GM12878 (cell line): ENCODE data around the gene CHST2. TPM values are rescaled to one million over a fixed set of nuclear protein-coding genes. Genes with fewer than 3 reads are reported as not detected.

Experiments used
- ATAC-seq: fragments of 200-7000 bp; cut with Tn5 transposase; 3 replicates; pipeline ENCODE4 v1.9.1; 2020; ENCODE audit warnings: mild to moderate bottlenecking, moderate library complexity
- BruUV-seq: library from RNA; stranded (reverse); fragments of 400-500 nt; replicated peaks from 2 replicates; lab custom pipeline; 2021; lab: Mats Ljungman, UMichigan
- CTCF ChIA-PET: fragments of 300-600 bp; sonication (Branson Sonifier 250); formaldehyde crosslinking; extraction: SDS; loops from one replicate; lab custom pipeline; 2021; ENCODE audit warnings: inconsistent platforms; lab: Yijun Ruan, JAX
- POLR2A ChIA-PET: fragments of 350-600 bp; formaldehyde crosslinking; extraction: SDS; loops from one replicate; lab custom pipeline; 2021; ENCODE audit warnings: inconsistent platforms; lab: Charles Lee
- RAD21 ChIA-PET: fragments of 300-600 bp; sonication (Branson Sonifier 250); formaldehyde crosslinking; loops from one replicate; lab custom pipeline; 2023; ENCODE audit warnings: antibody characterized with exemption; ENCODE audit not compliant: unreplicated experiment; lab: Charles Lee
- SMC1A ChIA-PET: fragments of 300-600 bp; sonication (Branson Sonifier 250); formaldehyde crosslinking; loops from one replicate; lab custom pipeline; 2023; ENCODE audit not compliant: unreplicated experiment, uncharacterized antibody; lab: Charles Lee
- DNase-seq: peaks from one replicate; pipeline ENCODE4 v3.0.0-alpha.2; 2011; ENCODE audit warnings: low read depth, low spot score
- FAIRE-seq: peaks from 3 replicates; lab custom pipeline; 2011; peaks lifted over from hg19 to GRCh38; lab: Jason Lieb, UNC
- H2AFZ ChIP-seq: 2 replicates; pipeline ENCODE4 v1.6.0; 2011; ENCODE audit warnings: low read depth, low read length, control low read depth; ENCODE audit not compliant: control insufficient read depth
- H3K27ac ChIP-seq: 2 replicates; pipeline ENCODE4 v1.5.1; 2011; ENCODE audit warnings: control low read depth; ENCODE audit not compliant: control insufficient read depth, insufficient read depth
- H3K27me3 ChIP-seq, 2 experiments: replicated peaks in 1 of 2; 2 replicates each; pipeline versions ENCODE4 v1.6.0 to v1.6.1; 2011; ENCODE audit warnings: low read length in 1 of 2; ENCODE audit not compliant: control insufficient read depth in 2 of 2, insufficient read depth in 2 of 2
- H3K36me3 ChIP-seq, 2 experiments: 2 replicates each; pipeline ENCODE4 v1.5.1; 2011; ENCODE audit warnings: low read length in 1 of 2; ENCODE audit not compliant: control insufficient read depth in 2 of 2, insufficient read depth in 2 of 2
- H3K4me1 ChIP-seq: 2 replicates; pipeline ENCODE4 v1.6.1; 2011; ENCODE audit warnings: mild to moderate bottlenecking, low read length, moderate library complexity, mixed read lengths; ENCODE audit not compliant: control insufficient read depth, insufficient read depth
- H3K4me2 ChIP-seq: 2 replicates; pipeline ENCODE4 v1.6.0; 2011; ENCODE audit warnings: control low read depth; ENCODE audit not compliant: control insufficient read depth, insufficient read depth
- H3K4me3 ChIP-seq: fragments of 200-600 bp; sonication (generic); 2 replicates; pipeline ENCODE4 v1.5.1; 2016
- H3K79me2 ChIP-seq: 2 replicates; pipeline ENCODE4 v1.6.0; 2011; ENCODE audit warnings: low read length; ENCODE audit not compliant: control insufficient read depth, insufficient read depth
- H3K9ac ChIP-seq: 2 replicates; pipeline ENCODE4 v1.8.0; 2011; ENCODE audit warnings: low read length, control low read depth, mixed read lengths; ENCODE audit not compliant: control insufficient read depth, insufficient read depth
- H3K9me3 ChIP-seq: replicated peaks from 3 replicates; pipeline ENCODE4 v1.5.1; 2011; ENCODE audit warnings: mild to moderate bottlenecking, low read length; ENCODE audit not compliant: control insufficient read depth, insufficient read depth
- H4K20me1 ChIP-seq: 2 replicates; pipeline ENCODE4 v1.6.0; 2011; ENCODE audit not compliant: control insufficient read depth, insufficient read depth
- ESRRA ChIP-seq: IDR thresholded peaks from 2 replicates; pipeline ENCODE4 v1.6.1; 2012; ENCODE audit warnings: mild to moderate bottlenecking, low read length, improper control_type of control experiment
- EZH2 ChIP-seq: IDR thresholded peaks from 2 replicates; pipeline ENCODE4 v1.6.1; 2012; ENCODE audit warnings: low read depth, mild to moderate bottlenecking, control low read depth, inconsistent platforms, low read length, borderline replicate concordance; ENCODE audit not compliant: control insufficient read depth
- IRF4 ChIP-seq: IDR thresholded peaks from 2 replicates; pipeline ENCODE4 v1.6.1; 2011; ENCODE audit warnings: low read depth, low read length
- MLLT1 ChIP-seq: fragments of 450-650 bp; IDR thresholded peaks from 2 replicates; pipeline ENCODE4 v1.6.1; 2016; ENCODE audit warnings: mild to moderate bottlenecking
- NFIC ChIP-seq: IDR thresholded peaks from 2 replicates; pipeline ENCODE4 v1.6.1; 2012; ENCODE audit warnings: low read depth, mild to moderate bottlenecking, inconsistent platforms, low read length, moderate library complexity
- RUNX3 ChIP-seq: IDR thresholded peaks from 2 replicates; pipeline ENCODE4 v1.6.1; 2012; ENCODE audit warnings: low read length, inconsistent platforms
- SP1 ChIP-seq: IDR thresholded peaks from one replicate; pipeline ENCODE4 v1.6.1; 2011; ENCODE audit warnings: low read depth, low read length
- TAF1 ChIP-seq: IDR thresholded peaks from 2 replicates; pipeline ENCODE4 v1.6.1; 2011; ENCODE audit warnings: mild to moderate bottlenecking, low read depth, low read length, borderline replicate concordance
- WRNIP1 ChIP-seq: IDR thresholded peaks from 2 replicates; pipeline ENCODE4 v1.6.1; 2011; ENCODE audit warnings: low read depth, low read length, improper control_type of control experiment, borderline replicate concordance
- ZNF687 ChIP-seq: fragments of 450-650 bp; IDR thresholded peaks from 2 replicates; pipeline ENCODE4 v1.6.1; 2017; ENCODE audit warnings: mild to moderate bottlenecking, moderate library complexity
- WGBS: methylation state at CpG from one replicate; pipeline ENCODE4 v1.1.6; 2016; ENCODE audit warnings: low lambda C conversion rate; ENCODE audit not compliant: insufficient replicate concordance, insufficient coverage; ENCODE audit errors: missing lambda C conversion rate; 5-methylcytosine and 5-hydroxymethylcytosine counted together
- in situ Hi-C: fragments of 300-500 bp; cut with MboI; formaldehyde crosslinking; loops from 9 replicates; pipeline ENCODE4 v1.14.3; 2018; ENCODE audit warnings: mixed read lengths
- intact Hi-C: fragments of 100-400 bp; cut with micrococcal nuclease; formaldehyde crosslinking; loops from one replicate; pipeline ENCODE4 v1.14.2; 2022; ENCODE audit not compliant: unreplicated experiment
- polyA plus RNA-seq, 11 experiments: library from polyadenylated mRNA; depleted of rRNA in 4 of 11; unstranded in 6 of 11; stranded (reverse) in 5 of 11; fragments of >200 nt; fragmentation: Nextera tagmentation in 4 of 11; fragmentation: Illumina TruSeq in 1 of 11; extraction: Ambion mirVana in 4 of 11; extraction: Trizol in 1 of 11; gene quantifications; 1 replicate in 1 of 11; 2 replicates in 10 of 11; pipeline versions ENCODE4 v1.2.1 to v1.2.3, GENCODE V29; 2011 to 2016; ENCODE audit warnings: inconsistent platforms in 2 of 11, missing spikeins in 2 of 11, low read depth in 1 of 11
- total RNA-seq, 4 experiments: library from RNA; depleted of rRNA in 3 of 4; stranded (reverse); fragments of >200 nt in 3 of 4; fragmentation: Illumina TruSeq in 1 of 4; extraction: Trizol in 1 of 4; gene quantifications; 2 replicates each; pipeline versions ENCODE4 v1.2.1 to v1.2.3, GENCODE V29; 2013 to 2021

The CHST2 gene
- total and polyA plus RNA-seq, 10 of the 15 experiments (the other 5 are each of a cell fraction or from before 2014, with no cell fraction given) = 1.6 to 37.2 (median 8.8) TPM

DNA sequence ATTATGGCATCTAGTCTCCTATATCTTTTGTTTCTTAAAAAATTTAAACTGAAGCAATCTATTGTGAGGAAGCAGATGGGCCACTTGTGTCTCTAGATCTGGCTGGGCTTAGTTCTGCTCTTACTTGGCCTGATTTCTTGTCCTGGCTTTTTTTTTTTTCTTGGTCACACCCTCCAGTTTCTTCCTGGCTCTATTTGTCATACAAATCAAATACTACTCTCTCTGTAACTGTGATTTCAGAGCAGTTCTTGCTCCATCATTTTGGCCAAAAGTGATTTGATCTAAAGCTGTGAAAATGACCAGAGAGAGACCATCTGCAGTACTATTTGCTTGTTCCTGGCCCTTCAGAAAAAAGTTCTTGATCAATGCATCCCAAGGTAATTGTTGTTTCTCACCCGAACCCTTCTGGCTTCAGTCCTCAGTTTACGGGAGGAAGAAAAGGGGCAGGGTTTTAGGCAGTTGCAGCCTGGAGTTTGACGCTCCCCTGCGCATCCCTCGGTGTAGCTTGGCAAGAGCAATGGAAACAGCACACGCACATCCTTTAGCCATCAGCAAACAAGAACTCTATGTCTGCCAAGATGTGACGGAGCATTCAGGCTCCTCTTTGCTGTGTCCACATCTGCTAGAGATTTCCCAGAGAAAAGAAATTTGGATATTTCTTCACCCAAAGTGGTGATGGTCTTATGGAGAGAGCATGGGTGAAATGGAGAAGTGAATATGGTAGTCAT lies 31.6 kb downstream of the CHST2 start:
- 96% methylated on average over 7 of the region's 7 CpGs for WGBS
- POLR2A ChIA-PET = interaction anchor here (0.5 kb wide), 1 partner anchor 27 kb away, joined by 3 read pairs; no protein-coding TSS in a partner anchor
- Histone ChIP-seq H4K20me1 (no peaks in the 10 kb centered on the region), H3K4me2 (no peak overlapping the region), H3K9ac (no peak overlapping the region), H2AFZ (no peak overlapping the region), H3K4me1 (no peaks in the 10 kb centered on the region), H3K36me3 (no peaks in the 10 kb centered on the region), H3K27me3 (no peaks in the 10 kb centered on the region), H3K4me3 (no peak overlapping the region), H3K9me3 (no peaks in the 10 kb centered on the region), H3K79me2 (no peaks in the 10 kb centered on the region), H3K27ac (no peak overlapping the region)
- ATAC-seq = no peak
- FAIRE-seq = no peak
- CTCF ChIA-PET = interaction anchor here (0.9 to 1.4 kb wide), 2 partner anchors 16 to 197 kb away, joined by 3 to 5 read pairs; no protein-coding TSS in a partner anchor
- DNase-seq = no peak
- RAD21 ChIA-PET = no interaction called here
- in situ Hi-C loops (no loop called here), intact Hi-C loops (no loop called here)
- no TSS peak for BruUV-seq
- SMC1A ChIA-PET = interaction anchor here (0.7 to 1.2 kb wide), 3 partner anchors 19 to 284 kb away, joined by 3 to 5 read pairs (median 3); no protein-coding TSS in a partner anchor
- TF ChIP-seq TAF1 (no peak), EZH2 (no peak), ESRRA (no peak), MLLT1 (no peak), IRF4 (no peak), NFIC (no peak), WRNIP1 (no peak), RUNX3 (no peak), ZNF687 (no peak), SP1 (no peak)
